AG04449 (cell line): Measurements from ENCODE around the gene TUBA4A.

Experiments used
- CTCF ChIA-PET: fragments of 350-600 bp; formaldehyde crosslinking; extraction: SDS; loops from one replicate; lab custom pipeline; 2021; ENCODE audit warnings: antibody characterized with exemption; lab: Yijun Ruan, JAX
- POLR2A ChIA-PET: fragments of 400-600, 350-600 bp; formaldehyde crosslinking; extraction: SDS; loops from one replicate; lab custom pipeline; 2020; ENCODE audit warnings: antibody characterized with exemption, inconsistent platforms; lab: Yijun Ruan, JAX
- DNase-seq: peaks from one replicate; pipeline ENCODE4 v3.0.0-alpha.2; 2010; ENCODE audit warnings: low read depth, low spot score
- H3K4me3 ChIP-seq: 2 replicates; pipeline ENCODE4 v1.5.1; 2011; ENCODE audit warnings: low read depth, mild to moderate bottlenecking, control low read depth, low read length
- CTCF ChIP-seq: IDR thresholded peaks from one replicate; pipeline ENCODE4 v1.5.1; 2011; ENCODE audit warnings: mild to moderate bottlenecking, moderate library complexity, low read length, control low read depth, inconsistent platforms; ENCODE audit not compliant: insufficient read depth; ENCODE audit errors: missing control alignments

TUBA4A gene

DNA sequence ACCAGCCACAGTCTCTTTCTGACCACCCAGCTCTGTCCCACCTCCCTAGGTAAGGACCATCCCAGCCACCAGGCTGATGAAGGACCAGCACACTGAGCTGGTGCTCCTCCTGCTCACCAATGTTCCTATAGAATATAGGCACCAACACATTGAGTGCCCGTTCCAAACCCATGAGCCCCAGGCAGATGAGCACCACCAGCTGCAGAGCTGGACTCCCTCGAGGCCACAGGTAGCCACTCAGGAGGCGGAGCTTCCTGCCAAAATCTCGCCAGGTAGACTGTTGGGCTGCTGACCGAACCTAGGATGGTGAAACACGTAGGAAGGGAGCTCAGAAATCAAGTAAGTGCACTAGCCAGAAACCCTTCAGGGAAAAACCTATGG is 37.2 kb downstream of the TUBA4A start:
- DNase-seq = no peak
- no peak overlapping the region for H3K4me3 ChIP-seq
- no peak for TF ChIP-seq CTCF
- POLR2A ChIA-PET = no interaction called here
- CTCF ChIA-PET = interaction anchor here (0.8 to 5.8 kb wide), 6 partner anchors 9 to 79 kb away, joined by 3 to 40 read pairs (median 10); partner anchors contain the start of gene NHEJ1

DNA sequence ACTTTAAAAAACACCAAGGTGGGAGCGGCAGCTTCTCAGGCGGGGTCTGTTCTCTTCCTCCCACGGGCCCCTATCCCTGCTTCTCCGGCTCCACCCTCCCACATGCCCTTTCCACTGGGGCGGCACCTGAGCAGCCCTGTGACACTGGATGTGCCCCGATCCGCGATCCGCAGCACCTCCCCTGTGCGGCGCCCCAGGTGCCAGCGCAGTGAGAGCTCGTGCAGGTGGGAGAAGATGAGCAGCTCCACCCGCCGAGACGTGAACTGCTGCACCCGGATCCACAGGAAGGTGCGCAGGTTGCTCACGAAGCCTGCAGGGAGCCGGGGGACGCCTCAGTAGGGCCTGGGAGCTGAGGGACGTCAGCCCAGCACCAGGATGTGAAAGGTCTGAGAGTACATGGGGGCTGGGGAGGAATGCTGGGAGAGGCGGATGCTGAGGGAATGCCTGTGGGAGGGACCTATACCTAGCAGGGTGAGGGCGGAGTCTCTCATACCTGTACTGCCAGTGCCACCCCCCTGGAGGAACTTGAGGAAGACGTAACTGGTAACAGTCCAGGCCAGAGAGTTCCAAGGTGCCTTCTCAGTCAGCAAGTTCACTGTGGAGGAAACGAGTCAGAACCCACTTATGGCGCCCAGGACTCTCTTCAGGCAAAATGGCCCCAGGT is 37.7 kb downstream of the TUBA4A start:
- ChIA-PET CTCF (interaction anchor here (0.8 to 5.8 kb wide), 9 partner anchors 8 to 79 kb away, joined by 3 to 40 read pairs (median 5); partner anchors contain the start of gene NHEJ1), POLR2A (no interaction called here)
- no peak for DNase-seq
- TF ChIP-seq CTCF = no peak
- H3K4me3 ChIP-seq = no peak overlapping the region

DNA sequence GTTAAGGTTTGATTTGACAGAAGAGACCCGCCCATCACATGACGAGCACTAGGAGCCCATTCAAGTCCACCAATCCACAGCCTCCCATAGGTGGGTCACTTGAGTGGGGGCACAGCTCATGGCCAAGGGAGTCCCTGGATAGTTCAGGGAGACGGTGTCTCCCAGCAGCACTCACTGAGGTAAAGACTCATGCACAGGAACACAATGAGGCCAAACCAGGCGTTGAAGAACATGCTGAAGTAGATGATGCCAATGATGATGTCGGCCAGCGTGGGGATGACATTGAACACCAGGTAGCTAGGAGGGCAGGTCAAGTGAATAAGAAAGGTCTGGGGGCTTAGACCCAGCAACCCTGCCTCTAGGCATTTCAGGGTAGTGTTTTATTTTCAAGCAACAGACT is 38.9 kb downstream of the TUBA4A start:
- ChIA-PET POLR2A (no interaction called here), CTCF (interaction anchor here (0.9 to 5.8 kb wide), 7 partner anchors 40 to 80 kb away, joined by 3 to 40 read pairs (median 4); partner anchors contain the start of genes DNAJB2 and NHEJ1)
- H3K4me3 ChIP-seq = no peak overlapping the region
- no peak for TF ChIP-seq CTCF
- DNase-seq = no peak

DNA sequence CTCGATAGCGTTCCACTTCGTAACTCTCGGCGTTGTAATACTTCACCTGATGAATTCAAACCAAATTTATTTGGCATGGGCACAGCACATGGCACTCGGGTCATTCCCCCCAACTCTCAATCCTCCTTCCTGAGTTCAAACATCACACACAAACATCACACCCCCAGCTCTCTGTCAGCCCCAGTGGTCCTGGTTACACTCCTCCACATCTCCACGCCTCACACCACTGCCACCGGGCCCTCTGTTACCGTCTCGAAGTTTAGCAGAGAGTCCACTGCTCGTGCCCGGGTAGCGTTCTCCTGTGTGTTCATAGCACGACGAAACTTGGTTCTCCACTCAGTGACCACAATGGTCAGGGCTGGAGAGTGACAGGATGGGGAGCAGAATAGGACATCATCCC is 39.6 kb downstream of the TUBA4A start:
- CTCF ChIA-PET = interaction anchor here (0.6 to 5.8 kb wide), 5 partner anchors 43 to 81 kb away, joined by 3 to 40 read pairs (median 3); partner anchors contain the start of genes DNAJB2 and NHEJ1
- no peak for TF ChIP-seq CTCF
- H3K4me3 ChIP-seq = no peak overlapping the region
- POLR2A ChIA-PET = no interaction called here
- no peak for DNase-seq

- ChIA-PET CTCF (interaction anchor here (0.6 to 3.2 kb wide), 7 partner anchors 42 to 82 kb away, joined by 3 to 17 read pairs (median 3); partner anchors contain the start of genes DNAJB2 and SLC23A3), POLR2A (no interaction called here)
- TF ChIP-seq CTCF = no peak
Measured at GRCh38 chr2:219213486-219214071, 40.1 kb downstream of the TUBA4A start.

GRCh38 chr2:219213026-219213415 is 40.7 kb downstream of the TUBA4A start:
- H3K4me3 ChIP-seq = no peak overlapping the region
- ChIA-PET CTCF (interaction anchor here (0.8 to 3.2 kb wide), 5 partner anchors 9 to 82 kb away, joined by 3 to 17 read pairs (median 4); partner anchors contain the start of gene SLC23A3), POLR2A (no interaction called here)
- TF ChIP-seq CTCF = no peak
- DNase-seq = no peak

More at GRCh38 chr2:219213486-219214071, 40.1 kb downstream of the TUBA4A start:
- no peak for DNase-seq
- H3K4me3 ChIP-seq = no peak overlapping the region
